Activated CD4-positive, alpha-beta T cell treated with anti-CD3 and anti-CD28 coated beads, Interleukin-2, amount 50 U/mL, for 4 hours (primary cell): ENCODE measurements around the gene MDN1.
"Not testable (repeated sequence)": the region's sequence is repeated elsewhere in the genome, so short reads cannot be mapped to it uniquely, and the experiment has no call there.

Source experiments
- DNase-seq, 2 experiments: peaks; one replicate each; pipeline ENCODE4 v3.0.0-alpha.2; 2020

The MDN1 gene

DNA sequence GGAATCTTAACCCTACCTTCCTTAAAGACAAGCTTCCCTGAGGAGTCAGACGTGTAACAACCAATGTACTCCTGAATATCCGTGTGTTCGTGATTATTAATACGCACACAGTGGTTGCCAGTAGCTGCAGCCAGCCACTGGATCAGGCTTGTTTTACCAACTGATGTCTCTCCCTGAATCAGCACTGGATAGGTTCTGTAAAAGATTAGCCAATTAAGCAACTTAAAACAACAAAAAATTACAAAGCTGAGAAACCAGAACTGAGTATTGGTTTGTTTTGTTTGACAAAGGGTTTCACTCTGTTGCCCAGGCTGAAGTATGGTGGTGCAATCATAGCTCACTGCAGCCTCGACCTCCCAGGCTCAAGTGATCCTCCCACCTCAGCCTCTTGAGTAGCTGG, 69.3 kb downstream of the MDN1 start:
- DNase-seq: no peak

DNA sequence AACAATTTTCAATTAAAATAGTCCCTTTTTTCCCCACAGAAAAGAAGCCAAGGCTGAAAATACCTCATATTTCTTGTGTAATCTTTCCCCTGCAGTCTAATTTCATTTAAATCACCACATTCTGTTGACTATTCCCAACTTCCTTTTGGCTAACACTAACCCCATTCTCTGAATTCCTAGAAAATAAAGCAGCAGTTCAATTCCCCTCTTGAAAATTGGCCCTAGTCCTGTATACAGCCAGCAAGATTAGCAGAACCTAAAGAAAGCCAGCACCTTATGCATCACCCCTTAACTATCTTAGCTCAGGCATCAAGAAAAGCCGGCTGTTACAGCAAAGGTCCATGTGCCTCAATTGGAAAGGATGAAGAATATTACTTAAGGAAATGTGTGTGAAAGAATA, 69.7 kb downstream of the MDN1 start:
- DNase-seq: no peak

DNA sequence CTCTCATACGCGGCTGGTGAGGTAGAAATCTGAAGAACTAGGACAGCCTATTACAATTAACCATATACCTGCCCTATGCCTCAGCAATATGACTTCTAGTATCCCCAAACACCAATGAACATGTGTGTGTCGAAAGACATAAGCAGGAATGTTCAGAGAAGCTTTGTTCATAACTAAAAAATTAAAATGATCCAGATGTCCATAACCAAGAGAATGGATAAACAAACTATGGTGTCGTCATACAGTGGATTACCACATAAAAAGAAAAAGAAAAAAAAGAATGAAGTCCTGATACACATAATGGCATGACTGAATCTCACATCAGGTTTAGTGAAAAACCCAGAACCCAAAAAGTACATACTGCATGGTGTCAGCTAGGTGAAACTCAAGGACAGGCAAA, 73.9 kb downstream of the MDN1 start:
- no peak for DNase-seq

DNA sequence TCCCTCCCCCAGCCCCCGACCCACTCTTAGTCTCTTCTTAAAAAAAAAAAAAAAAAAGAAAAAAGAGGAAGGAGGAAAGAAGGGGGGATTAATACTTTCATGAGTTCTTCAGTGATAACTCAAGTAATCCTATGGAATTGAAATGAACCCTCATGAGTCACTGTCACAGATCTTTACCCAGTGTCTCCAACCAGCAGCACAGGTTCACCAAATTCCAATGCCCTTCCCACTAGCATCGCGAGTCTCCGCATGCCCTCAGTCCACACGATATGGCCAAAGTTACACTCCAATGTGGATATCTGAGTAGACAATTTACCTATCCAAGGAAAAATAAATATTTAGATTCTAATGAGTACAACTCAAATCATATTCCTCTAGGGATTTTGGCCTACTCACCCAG, 74.5 kb downstream of the MDN1 start:
- no peak for DNase-seq

DNA sequence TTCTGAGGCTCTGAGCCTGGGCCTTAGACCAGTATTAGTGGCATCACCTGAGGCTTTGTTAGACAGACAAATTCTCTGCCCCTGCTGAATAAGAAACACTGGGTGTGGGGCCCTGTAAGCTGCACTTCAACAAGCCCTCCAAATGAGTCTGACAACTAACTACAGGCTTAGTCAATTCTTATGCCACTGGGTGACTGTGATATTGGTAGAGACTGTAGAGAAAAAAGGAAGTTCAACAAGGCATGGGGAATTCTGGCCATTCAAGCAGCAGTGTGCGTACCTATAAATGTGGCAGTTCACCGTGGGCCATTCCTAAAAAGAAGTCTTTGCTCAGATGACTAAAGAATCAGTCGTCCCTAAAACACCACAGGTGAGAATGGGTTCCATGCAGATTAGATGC, 82.7 kb downstream of the MDN1 start:
- no peak for DNase-seq

DNA sequence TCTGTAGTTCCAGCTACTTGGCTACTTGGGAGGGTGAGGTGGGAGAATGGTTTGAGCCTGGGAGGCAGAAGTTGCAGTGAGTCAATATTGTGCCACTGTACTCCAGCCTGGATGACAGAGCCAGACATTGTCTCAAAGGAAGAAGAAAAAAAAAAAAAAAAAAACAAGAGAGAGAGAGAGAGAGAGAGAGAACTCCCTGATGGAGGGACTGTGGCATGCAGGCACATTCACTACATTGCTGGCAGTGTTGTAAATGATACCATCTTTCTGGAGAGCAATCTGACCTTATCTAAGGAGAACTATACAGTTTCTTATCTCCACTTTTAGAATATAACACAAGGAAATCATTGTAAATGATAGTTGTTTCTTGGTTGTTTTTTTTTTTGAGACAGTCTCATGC, 85.1 kb downstream of the MDN1 start:
- DNase-seq: no peak

DNA sequence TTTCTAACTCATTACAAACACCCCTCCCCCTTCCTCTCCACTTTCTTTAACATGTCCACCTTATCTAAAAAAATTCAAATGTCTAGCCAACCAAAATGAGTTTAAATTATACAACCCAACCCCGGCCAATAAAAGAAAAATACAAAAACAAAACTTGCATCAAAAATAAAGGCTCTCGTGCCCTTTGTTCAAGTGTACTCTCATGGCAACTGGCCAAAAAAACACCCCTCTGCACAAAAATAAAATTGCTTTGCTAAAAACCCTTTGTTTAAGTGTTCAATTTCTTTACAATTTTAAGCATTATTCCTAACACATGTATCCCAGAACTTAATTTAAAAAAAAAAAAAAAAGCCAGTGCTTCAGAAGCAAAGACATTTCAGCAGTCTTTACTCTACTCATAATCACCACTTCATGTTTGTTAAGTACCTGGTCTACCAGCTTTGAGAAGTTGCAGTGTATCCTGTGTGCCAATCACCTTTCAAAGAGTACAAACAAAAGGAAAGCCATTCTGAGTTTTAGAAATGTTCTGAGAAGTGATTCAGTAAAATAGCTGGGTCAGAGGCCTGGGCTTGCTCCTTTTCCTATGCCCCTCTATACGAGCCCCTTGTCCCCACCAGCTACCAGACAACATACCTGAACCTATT, 87.5 kb downstream of the MDN1 start:
- no peak for DNase-seq

DNA sequence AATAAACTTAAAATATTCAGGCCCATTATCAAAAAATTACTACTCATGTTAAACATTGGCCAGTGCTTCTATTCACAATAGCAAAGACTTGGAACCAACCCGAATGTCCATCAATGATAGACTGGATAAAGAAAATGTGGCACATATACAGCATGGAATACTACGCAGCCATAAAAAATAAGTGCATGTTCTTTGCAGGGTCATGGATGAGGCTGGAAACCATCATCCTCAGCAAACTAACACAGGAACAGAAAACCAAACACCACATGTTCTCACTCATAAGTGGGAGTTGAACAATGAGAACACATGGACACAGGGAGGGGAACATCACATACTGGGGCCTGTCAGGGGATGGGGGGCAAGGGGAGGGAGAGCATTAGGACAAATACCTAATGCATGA, 88.3 kb downstream of the MDN1 start:
- not testable (repeated sequence) for DNase-seq

DNA sequence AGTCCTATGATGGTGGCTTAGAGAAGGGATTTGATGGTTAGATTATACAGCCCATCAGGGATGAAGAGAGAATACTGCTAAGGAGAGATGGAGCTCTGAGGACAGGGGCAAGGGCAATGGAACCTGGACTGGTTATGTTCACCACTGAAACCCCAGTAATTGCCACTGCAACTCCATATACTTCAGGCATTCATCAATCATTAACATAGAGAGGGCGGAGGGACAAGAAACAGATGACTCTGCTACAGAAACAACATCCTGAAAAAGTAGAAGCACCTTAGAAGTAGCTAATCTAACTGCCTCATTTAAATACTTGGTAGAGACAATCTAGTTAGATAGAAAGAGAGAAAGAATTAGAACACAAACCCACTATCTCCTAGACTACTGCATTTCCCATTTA, 89.8 kb downstream of the MDN1 start:
- no peak for DNase-seq

DNA sequence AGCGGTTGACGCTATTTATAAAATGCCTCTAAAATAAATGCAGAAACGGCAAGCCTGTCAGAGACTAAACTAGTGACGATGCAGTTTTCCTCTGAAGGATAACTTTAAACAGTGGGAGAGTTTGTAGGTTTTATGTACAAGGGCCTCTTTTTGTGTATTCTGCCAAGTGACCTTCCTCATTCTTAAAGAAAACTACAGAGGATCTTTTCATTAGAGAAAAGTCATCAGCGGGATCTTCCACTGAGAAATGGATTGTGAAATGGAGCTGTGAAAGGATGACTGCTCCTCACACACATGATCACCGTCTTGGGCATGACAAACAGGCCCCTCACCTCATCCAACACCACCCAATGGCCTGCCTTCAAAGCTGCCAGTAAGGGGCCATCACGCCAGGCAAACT, 92.1 kb downstream of the MDN1 start:
- no peak for DNase-seq

DNA sequence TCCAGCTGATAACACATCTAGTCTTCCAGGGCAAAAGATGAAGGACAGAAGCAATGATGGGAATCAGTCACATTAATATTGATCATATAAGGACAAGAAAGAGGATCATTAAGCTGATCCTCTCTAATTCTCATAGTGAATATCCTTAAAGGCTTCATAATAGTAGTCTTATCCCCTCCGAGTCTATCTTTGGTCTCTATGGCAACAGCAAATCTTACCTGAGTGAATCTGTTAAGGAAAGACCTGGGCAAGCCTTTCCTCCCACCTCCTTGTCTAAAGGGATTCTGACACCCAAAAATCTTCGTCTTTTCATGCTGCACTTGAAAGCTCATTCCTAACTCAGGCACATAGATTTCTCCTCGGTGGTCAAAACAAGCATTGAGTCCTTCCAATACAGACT, 94.6 kb downstream of the MDN1 start:
- no peak for DNase-seq

DNA sequence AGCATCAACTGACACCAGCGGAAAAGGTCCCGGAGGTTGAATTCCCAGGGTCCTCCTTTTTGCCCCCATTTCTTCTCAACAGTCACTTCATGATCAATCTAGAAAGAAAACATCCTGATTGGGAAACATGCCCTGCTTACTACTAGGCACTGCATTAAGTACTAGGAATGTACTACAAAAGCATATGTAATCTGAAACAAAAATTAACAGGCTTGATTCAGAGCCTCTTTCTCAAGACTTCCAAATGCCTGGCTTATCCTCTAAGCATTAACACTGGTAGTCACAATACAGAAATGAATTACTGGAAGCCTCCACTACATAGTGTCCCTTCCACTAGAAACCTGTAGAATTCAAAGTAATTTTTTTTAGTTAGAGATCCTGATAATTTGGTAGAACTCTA, 96.5 kb downstream of the MDN1 start:
- no peak for DNase-seq

DNA sequence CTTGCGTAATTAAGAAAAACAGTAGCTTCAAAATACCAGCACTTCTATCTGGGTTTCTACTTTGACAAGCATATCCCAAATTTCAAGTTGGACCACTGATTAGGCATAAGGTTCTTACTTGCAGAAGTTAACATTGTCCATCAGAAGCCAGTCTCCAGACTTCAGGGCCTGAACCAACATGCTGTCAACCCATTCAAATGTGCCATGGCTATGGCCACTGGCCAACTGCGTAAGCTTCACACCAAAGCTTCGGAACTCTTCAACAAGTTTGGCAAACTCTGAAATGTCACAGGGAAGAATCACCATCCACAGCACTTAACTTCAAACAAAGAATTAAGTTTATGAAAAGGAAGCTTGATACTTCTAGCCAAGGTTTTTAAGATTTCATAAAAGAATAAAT, 103.1 kb downstream of the MDN1 start:
- no peak for DNase-seq

DNA sequence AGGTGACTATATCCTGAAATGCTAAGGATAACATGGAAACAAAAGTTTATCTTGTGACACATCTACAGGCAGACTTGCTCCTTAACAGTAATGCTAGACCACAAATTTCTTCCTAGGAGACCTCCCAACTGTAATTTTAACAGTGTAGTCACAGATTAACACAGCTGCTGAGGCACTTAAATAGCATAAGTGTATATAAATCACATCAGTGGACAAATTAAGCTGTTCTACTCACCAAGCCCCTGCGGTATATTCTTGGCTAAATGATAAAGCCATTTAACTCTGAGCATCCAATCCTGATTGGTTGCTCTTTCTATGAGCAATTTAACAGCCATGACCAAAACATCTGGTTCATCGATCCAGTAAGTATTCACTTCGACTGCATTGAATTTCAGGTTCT, 107.8 kb downstream of the MDN1 start:
- no peak for DNase-seq

DNA sequence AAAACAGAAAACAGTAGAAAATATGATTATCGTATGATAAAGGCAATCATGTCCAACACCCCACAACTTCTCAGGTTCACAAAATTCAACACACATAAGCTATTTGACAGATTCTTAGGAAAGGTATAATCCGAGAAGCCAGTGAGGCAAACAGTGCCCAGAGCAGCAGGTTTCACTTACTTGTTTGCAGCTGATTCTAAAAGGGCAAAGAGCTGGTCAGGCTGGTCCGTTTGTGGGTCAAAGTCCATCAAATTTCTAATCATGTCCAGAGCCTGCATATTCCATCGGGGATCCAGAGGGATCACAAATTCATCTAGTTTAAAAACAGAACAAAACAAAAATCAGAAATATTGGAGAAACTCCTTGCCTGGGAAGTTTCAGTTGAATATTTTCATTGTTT, 111.3 kb downstream of the MDN1 start:
- no peak for DNase-seq

DNA sequence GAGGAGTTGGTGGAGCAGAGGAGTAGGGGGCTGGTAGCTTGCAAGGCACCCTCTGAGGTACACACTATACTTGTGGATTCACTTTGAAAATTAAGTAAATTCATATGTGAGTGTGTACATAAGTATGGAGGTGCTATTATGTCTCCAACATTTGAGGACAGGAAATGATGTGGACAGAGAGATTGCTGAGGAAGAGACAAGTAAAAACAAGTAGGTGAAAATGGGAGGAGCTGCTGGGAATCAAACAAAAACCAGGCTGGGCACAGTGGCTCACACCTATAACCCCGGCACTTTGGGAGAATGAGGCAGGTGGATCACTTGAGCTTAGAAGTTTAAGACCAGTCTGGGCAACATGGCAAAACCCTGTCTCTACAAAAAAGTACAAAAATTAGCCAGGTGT, 111.8 kb downstream of the MDN1 start:
- no peak for DNase-seq

DNA sequence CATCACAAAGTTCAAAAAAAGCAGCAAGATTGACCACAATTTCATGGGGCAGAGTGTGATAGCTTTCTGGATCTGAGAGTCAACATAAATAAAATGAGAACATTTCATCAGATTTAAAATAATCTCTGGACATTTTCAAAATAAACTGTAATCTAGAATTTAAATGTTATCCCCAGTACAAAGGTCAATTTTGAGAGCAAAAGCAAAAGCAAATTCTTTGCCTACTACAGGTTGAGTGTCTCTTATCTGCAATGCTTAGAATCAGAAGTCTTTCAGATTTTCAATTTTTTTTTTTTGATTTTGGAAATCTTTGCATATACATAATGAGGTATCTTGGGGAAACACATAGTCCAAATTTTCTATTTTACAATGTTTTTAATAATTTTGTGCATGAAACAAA, 113.5 kb downstream of the MDN1 start:
- no peak for DNase-seq

DNA sequence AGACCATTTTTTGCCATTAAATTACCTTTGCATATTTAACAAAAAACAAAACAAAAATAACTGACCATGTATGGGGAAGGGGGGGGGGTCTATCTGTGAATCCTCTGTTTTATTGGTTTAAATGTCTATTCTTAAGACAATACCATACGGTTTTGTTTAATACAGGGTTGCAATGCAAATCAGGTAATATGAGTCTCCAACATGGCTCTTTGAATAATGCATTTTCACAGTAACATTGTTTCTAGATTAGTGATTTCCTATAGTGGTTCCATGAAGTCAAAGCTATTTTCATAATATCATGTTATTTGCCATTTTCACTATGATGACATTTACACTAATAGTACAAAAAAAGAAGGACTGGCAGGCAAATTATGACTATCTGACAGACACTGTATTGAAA, 116.3 kb downstream of the MDN1 start:
- DNase-seq: no peak

DNA sequence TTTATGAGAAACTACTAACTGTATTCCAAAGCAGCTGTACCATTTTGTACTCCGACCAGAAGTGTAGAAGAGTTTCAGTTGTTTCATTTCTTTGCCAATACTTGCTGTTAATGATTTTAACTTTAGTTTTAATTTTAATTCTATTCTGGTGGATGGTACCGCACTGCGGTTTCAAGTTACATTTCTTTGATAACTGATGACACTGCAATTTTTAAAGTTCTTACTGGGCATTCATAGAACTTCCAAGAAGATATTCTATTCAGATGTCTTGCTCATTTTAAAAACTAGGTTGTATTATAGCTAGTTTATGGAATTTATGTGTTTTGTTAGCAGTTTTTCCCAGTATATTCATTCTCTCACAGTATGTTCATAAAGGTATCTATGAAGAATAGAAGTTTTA, 117.2 kb downstream of the MDN1 start:
- DNase-seq: no peak

DNA sequence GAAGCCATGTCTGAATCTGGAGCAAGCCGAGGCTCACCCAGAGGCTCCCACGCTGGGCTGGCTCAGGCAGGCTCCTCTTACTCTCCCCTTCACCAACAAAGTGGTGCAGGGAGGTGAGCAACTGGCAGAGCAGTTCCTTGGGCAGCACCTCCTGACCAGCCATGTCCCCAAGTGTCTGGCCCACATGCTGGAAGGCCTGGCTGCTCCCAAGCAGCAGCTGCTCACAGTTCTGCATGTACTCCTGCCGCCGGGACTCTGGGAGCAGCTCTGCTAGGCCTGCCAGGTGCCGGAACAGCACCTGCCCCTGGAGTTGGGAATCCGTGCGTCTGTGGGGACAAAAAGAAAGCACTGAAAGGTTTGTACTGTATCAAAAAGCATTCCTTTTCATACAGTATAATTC, 123.9 kb downstream of the MDN1 start:
- no peak for DNase-seq

DNA sequence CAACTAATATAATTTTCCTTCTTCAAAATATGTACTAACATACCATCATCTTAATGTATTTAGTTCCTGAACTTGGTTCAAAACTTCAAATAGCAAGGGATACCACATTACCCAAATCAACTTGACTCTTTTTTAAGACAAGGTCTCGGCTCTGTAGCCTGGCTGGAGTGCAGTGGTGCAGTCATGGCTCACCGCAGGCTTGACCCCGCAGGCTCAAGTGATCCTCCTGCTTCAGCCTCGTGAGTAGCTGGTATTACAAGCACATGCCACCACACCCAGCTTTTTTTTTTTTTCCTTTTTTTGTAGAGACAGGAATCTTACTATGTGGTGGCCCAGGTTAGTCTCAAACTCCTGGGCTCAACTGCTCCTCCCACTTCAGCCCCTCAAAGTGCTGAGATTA, 125.2 kb downstream of the MDN1 start:
- DNase-seq: no peak

DNA sequence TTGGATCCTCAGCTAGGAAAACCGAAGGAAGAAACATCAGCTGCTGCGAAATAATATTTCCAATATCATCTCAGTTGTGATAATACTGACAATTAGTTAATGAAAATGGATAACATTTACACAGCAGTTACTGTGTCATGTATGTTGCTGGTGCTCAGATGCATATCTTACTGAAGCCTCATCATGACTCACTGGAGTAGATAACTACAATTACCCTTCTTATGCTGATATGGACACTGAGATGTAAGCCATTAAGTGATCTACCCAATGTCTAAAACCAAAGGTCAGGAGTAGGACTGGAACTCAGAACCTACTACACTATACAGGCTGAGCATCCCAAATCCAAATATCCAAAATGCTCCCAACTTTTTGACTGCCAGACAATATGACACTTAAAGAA, 126.4 kb downstream of the MDN1 start:
- no peak for DNase-seq

DNA sequence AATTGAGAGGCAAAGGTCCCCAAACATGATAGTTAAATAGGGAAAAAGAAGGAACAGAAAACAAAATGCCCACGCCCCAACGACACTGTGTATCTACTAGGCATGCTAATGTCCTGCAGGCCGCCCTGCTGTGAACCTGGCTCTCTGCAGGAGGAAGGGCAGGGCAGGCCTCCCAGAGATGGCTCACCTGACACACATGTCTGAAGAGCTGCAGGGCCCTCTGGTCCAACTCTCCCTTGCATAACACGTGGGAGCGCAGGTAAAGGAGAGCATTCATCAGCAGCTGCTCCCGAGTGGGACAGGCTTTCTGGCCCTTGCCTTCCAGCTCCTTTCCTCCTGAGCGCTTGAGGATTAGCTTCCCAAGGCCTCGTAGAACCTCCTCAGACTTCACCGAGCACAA, 127.3 kb downstream of the MDN1 start:
- no peak for DNase-seq

DNA sequence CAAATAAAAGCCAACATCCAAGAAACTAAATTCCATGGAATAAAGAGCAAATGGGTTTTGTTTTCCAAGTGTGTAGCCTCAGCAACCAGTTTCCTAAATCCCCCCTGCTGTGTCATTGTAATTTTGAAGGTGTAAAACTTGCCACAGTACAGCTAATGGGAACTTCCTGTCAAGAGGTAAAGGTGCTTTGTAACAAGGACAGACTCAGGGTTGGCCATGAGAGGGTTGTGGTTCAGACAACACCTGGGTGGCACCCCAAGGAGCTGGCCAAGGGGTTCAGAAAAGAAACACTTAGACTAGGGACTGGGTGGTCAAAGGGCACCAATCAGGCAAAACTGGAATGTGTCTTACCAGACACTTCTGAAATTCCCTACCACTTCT, 128.7 kb downstream of the MDN1 start:
- no peak for DNase-seq

DNA sequence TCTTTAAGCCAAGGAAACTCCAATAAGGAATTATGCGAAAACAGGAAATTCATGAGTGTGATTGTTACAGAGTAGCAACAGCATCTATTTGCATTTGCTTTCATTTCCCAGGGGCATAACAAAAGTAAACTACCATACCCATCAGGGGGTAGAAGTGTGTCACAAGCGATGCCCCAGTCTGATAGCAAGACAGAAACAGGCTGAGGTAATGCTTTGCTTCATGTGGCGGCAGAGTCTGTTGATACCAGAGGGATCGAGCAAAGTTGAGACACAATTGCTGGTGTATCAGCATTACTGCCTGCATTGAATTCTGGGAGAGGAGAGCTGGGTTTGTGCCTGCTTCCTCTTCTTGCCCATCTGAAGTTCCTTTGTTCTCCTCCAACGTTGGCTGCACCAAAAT, 129.9 kb downstream of the MDN1 start:
- no peak for DNase-seq

DNA sequence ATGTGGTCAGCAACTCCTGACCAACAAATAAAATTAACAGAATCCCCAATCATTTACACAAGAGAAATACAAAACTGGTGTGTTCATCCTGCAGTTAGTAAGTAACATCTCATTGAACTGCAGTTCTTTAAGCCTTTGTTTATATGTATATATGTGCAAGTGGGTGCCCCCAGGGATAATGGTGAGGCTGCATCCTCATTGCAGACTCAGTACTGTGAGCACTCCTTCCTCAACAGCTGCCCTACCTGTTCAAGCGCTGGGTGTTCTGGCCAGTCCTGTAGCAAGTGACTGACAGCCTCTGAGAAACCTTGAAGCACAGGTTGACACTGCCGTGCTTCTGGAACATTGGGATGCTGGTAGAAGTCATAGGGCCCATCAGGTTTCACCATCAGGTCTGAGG, 131.3 kb downstream of the MDN1 start:
- no peak for DNase-seq
